Motor neuron (in vitro differentiated cells): ENCODE data around the gene SPRYD7. TPM values are rescaled to one million over a fixed set of nuclear protein-coding genes. Genes with fewer than 3 reads are reported as not detected.
"Not testable (repeated sequence)": the region's sequence is repeated elsewhere in the genome, so short reads cannot be mapped to it uniquely, and the experiment has no call there.

Source experiments
- ATAC-seq, 8 experiments: fragments of 200-7000 bp; cut with Tn5 transposase; replicated peaks in 6 of 8; 2 replicates each; pipeline ENCODE4 v1.8.0; 2021; ENCODE audit warnings: mild to moderate bottlenecking in 8 of 8, moderate library complexity in 8 of 8
- H3K27ac ChIP-seq, 2 donors: fragments of 250-450 bp; sonication (Bioruptor Pico); 2 replicates each; pipeline ENCODE4 v1.9.0; 2021; ENCODE audit warnings: antibody characterized with exemption in 2 of 2, mild to moderate bottlenecking in 2 of 2, moderate library complexity in 1 of 2
- H3K4me1 ChIP-seq, 2 donors: fragments of 250-450 bp; sonication (Bioruptor Pico); replicated peaks in 1 of 2; 2 replicates each; pipeline ENCODE4 v1.6.1; 2021; ENCODE audit warnings: antibody characterized with exemption in 2 of 2, mild to moderate bottlenecking in 2 of 2, moderate library complexity in 1 of 2
- H3K4me3 ChIP-seq, 5 donors: fragments of 250-450 bp; sonication (Bioruptor Pico); 2 replicates each; pipeline ENCODE4 v1.9.0; 2021; ENCODE audit warnings: antibody characterized with exemption in 5 of 5, mild to moderate bottlenecking in 5 of 5, moderate library complexity in 4 of 5
- WGBS, 10 experiments: fragments of 450-650 bp; shearing (Covaris generic); methylation state at CpG; one replicate each; pipeline ENCODE4 v1.0.0; 2022; 5-methylcytosine and 5-hydroxymethylcytosine counted together
- in situ Hi-C, 9 experiments: fragments of 400-800 bp; cut with MboI; loops; one replicate each; pipeline ENCODE4 v1.15.0; 2021; ENCODE audit warnings: low sequenced_read_pairs in 9 of 9, low pct_unique_long_range_greater_than_20kb in 2 of 9; ENCODE audit not compliant: unreplicated experiment in 9 of 9
- total RNA-seq, 8 experiments: library from RNA; unstranded; fragments of 300-600 nt; gene quantifications; 2 replicates each; pipeline versions ENCODE4 v1.2.3 to v1.2.4, GENCODE V29; 2022

Gene SPRYD7
- total RNA-seq, 8 experiments from 2014 or later = 5.4 to 21.2 (median 8.6) TPM

DNA sequence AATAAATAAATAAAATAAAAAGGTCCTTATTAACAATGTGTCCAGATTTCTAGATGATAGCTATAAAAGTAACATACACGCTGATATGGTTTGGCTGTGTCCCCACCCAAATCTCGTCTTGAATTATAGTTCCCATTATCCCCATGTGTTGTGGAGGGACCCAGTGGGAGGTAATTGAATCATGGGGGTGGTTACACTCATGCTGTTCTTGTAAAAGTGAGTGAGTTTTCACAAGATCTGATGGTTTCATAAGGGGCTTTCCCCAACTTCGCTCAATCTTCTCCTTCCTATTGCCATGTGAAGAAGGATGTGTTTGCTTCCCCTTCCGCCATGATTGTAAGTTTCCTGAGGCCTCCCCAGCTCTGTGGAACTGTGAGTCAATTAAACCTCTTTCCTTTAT lies 15.2 kb downstream of the SPRYD7 start:
- H3K27ac ChIP-seq, in situ Hi-C loops, H3K4me3 ChIP-seq, ATAC-seq, H3K4me1 ChIP-seq: not testable (repeated sequence)
- WGBS, 10 experiments = 93 to 100% (median 100%) methylated on average over 1 to 4 of the region's 4 CpGs

DNA sequence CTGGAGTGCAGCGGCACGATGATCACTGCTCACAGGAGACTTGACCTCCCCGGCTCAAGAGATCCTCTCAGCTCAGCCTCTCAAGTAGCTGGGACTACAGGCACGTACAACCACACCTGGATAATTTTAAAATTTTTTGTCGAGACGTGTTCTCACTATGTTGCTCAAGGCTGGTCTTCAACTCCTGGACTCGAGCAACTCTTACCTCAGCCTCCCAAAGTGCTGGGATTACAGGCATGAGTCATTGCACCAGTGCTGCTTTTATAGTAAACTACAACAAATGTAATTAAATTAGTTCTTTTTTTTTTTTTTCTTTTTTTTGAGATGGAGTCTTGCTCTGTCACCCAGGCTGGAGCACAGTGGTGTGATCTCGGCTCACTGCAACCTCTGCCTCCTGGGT lies 18.0 kb downstream of the SPRYD7 start:
- H3K4me3 ChIP-seq, H3K27ac ChIP-seq, H3K4me1 ChIP-seq, ATAC-seq, in situ Hi-C loops: not testable (repeated sequence)
- WGBS, 10 experiments = 93 to 100% (median 97%) methylated on average over 2 to 8 of the region's 8 CpGs; no CpG with 5 or more reads in 2 of the 10 experiments

DNA sequence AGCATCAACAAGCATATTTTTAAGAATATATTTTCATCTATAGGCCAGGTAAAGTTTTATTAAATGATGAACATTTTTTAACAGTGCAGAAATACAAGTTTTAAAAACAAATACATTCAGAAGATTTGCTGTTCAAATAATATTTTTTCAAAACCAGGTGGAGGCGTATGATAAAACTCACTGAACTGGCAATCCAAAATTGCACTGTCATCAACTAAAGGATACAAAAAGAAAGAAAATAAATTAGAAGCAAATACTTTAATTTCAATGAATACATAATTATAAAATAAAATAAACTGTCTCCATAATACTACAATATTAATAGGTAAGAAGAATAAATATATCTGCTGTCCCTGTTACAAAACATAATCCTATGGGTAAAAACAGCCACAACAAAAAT lies 21.2 kb downstream of the SPRYD7 start:
- in situ Hi-C loops = no loop called here
- Histone ChIP-seq H3K27ac (no peak overlapping the region), H3K4me1 (no peaks in the 10 kb centered on the region), H3K4me3 (no peak overlapping the region)
- WGBS, 10 experiments = 95 to 100% (median 100%) methylated on average over 1 of the region's 1 CpG
- no peak for ATAC-seq

DNA sequence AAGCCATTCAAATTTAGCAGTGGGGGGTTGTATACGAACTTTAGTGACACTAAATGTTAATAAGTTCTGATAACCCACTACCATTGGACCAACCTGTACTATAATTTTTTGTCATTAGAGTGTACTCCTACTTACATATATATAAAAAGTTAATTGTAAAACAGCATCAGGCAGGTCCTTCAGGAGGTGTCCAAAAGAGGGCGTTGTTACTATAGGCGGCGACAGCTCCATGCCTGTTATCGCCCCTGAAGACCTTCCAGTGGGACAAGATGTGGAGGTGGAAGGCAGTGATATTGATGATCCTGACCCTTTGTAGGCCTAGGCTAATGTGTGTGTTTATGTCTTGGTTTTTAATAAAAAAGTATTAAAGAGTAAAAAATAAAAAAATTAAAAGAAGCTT lies 27.5 kb downstream of the SPRYD7 start:
- WGBS, 10 experiments = 70 to 100% (median 89%) methylated on average over 1 to 5 of the region's 5 CpGs; no CpG with 5 or more reads in 1 of the 10 experiments
- H3K4me3 ChIP-seq = no peak overlapping the region
- H3K27ac ChIP-seq = no peak overlapping the region
- ATAC-seq = no peak
- H3K4me1 ChIP-seq = no peaks in the 10 kb centered on the region
- in situ Hi-C loops = no loop called here

DNA sequence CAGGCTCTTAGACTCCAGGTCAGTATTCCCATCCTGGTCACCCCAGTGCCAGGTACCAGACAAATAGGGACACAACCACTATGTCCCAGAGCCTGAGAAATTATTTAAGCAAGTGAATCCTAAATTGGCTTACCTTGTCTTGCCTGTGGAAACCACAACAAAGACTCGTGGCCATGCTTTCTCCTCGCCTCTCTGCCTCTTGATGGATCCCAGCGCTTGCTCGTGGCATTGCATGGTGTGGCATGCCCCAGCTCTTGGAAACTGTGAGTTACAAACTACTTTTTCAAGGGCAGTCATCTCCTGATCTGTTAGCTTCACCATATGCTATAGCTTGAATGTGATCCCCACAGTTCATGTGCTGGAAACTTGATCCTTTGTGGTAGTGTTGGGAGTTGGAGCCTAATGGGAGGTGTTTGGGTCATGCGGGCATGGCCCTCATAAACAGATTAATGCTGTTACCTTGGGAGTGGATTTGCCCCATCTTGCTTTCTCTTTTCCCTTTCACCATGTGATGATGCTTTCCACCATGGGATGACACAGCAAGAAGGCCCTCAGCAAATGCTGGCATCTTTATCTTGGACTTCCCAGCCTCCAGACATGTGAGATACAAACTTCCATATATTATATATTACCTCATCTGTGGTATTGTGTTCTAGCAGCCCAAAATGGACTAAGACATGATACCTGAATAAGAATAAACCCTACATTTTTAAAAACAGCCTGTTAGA lies 31.2 kb downstream of the SPRYD7 start:
- peak in 1 of 8 experiments; percentile 37 for ATAC-seq
- H3K4me3 ChIP-seq = no peak overlapping the region
- H3K27ac ChIP-seq = no peak overlapping the region
- in situ Hi-C loops = no loop called here
- H3K4me1 ChIP-seq = no peaks in the 10 kb centered on the region
- WGBS, 10 experiments = 40 to 100% (median 97%) methylated on average over 1 to 4 of the region's 5 CpGs; no CpG with 5 or more reads in 2 of the 10 experiments

DNA sequence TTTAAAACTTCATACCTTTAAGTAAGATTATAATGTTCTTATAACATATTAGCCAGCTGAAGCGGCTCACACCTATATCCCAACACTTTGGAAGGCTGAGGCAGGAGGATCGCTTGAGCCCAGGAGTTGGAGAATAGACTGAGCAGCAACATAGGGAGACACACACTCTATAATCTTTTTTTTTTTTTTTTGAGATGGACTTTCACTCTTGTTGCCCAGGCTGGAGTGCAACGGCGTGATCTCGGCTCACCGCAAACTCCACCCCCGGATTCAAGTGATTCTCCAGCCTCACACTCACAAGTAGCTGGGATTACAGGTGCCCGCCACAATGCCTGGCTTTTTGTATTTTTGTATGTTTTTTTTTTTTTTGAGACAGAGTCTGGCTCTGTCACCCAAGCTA lies 37.3 kb downstream of the SPRYD7 start:
- 76 to 100% (median 97%) methylated on average over 1 to 8 of the region's 8 CpGs for WGBS, 10 experiments
- no peak overlapping the region for H3K27ac ChIP-seq
- ATAC-seq = no peak
- no peak overlapping the region for H3K4me3 ChIP-seq
- in situ Hi-C loops = no loop called here
- H3K4me1 ChIP-seq = no peaks in the 10 kb centered on the region

DNA sequence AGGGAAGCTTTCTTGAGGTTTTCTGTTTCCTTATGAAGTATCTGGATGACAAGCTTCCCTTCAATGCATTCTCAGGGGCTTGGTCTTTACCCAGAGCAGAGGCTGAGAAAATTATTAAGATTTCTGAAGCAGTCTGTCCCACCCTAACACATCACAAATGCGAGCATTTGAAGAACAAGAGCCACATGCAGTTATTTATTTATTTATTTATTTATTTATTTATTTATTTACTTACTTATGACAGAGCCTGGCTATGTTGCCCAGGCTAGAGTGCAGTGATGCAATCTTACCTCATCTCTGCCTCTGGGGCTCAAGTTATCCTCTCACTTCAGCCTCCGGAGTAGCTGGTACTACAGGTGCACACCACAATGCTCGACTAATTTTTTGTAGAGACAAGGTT lies 38.4 kb downstream of the SPRYD7 start:
- WGBS, 10 experiments = 0 to 87% (median 72%) methylated on average over 1 to 3 of the region's 3 CpGs; no CpG with 5 or more reads in 1 of the 10 experiments
- in situ Hi-C loops = no loop called here
- no peak for ATAC-seq
- H3K4me1 ChIP-seq = no peaks in the 10 kb centered on the region
- H3K27ac ChIP-seq = no peak overlapping the region
- no peak overlapping the region for H3K4me3 ChIP-seq

DNA sequence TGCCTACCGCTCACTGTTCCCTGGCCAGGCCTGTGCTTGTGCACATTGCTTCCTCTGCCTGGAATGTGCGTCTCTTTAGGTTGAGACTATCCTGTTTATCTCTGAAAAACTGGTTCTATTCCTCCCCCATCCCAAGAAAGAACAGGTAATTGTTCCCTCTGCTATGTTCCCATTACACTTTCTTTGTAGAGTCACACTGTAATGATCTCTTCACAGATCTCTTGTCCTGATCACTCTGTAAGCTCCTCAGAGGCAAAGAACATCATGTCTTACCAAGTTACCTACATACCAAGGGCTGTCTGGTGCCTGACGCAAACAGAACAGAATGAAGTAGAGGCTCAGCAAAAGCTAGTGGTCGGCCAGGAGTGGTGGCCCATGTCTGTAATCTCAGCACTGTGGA lies 40.3 kb downstream of the SPRYD7 start:
- in situ Hi-C loops = no loop called here
- H3K27ac ChIP-seq = no peak overlapping the region
- 62 to 100% (median 96%) methylated on average over 1 to 4 of the region's 4 CpGs; no CpG with 5 or more reads in 1 of the 10 experiments for WGBS, 10 experiments
- no peak for ATAC-seq
- H3K4me3 ChIP-seq = no peak overlapping the region
- no peaks in the 10 kb centered on the region for H3K4me1 ChIP-seq

DNA sequence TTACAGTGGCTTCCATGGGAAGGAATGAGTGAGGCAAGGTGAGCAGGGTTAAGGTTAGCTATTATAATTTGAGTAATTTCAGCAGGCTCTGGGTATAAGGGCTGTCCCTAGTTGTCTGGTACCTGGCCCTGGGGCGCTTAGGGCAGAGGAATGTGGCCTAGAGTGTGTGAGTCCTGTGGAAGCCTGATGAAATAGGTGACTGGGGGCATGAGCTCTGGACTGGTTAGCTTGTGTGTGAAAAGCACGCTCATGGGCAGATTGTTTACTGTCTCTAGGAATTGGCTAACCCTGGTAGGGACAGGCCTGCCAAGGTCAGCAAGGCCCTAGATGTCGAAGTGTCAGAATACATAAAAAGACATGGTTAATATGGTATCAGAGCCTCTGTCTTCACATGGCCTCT lies 42.5 kb downstream of the SPRYD7 start:
- no peak for ATAC-seq
- in situ Hi-C loops = no loop called here
- Histone ChIP-seq H3K4me3 (no peak overlapping the region), H3K27ac (no peak overlapping the region), H3K4me1 (no peaks in the 10 kb centered on the region)
- 40 to 100% (median 88%) methylated on average over 1 to 3 of the region's 3 CpGs; no CpG with 5 or more reads in 5 of the 10 experiments for WGBS, 10 experiments

DNA sequence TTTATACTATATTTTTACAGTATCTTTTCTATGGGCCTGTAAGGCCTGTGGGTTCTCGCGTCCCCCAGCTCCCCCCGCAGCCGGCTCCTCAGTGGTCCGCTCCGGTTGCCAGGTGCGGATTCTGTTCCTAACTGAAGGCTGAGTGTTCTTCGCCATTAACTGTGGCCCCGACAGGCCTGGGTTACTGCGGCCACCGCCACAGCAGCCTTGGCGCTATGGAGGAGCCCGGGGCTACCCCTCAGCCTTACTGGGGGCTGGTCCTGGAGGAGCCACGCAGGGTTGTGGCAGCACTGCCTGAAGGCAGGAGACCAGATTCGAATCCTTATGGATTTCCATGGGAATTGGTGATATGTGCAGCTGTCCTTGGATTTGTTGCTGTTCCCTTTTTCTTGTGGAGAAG lies 45.8 kb downstream of the SPRYD7 start:
- in situ Hi-C loops = no loop called here
- no peak for ATAC-seq
- 50 to 100% (median 96%) methylated on average over 1 to 15 of the region's 15 CpGs; no CpG with 5 or more reads in 6 of the 10 experiments for WGBS, 10 experiments

DNA sequence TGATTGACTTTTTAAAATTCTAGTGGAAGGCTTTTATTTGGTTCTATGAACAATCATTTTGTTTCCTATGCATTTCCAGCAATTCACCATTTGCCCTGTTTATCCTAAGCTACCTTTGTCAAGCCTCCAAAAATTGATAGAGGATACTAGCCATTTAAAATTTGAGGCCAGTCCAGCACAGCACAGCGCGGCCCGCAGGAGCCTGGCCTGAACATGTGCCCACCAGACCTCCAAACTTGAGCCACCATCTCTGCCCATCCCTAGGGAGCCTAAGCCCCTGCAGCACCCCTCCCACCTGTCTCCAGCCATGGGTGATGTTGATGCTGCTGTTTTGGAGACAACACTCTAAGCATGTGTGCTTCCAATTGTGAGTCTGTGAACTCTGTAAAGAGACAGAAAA lies 57.5 kb downstream of the SPRYD7 start:
- in situ Hi-C loops = no loop called here
- no peak for ATAC-seq
- no peaks in the 10 kb centered on the region for H3K4me1 ChIP-seq
- WGBS, 10 experiments = 96 to 100% (median 100%) methylated on average over 1 to 3 of the region's 3 CpGs; no CpG with 5 or more reads in 5 of the 10 experiments
- no peak overlapping the region for H3K4me3 ChIP-seq
- no peak overlapping the region for H3K27ac ChIP-seq

More for the DNA sequence above, 45.8 kb downstream of the SPRYD7 start:
- Histone ChIP-seq H3K4me3 (no peak overlapping the region), H3K4me1 (no peaks in the 10 kb centered on the region), H3K27ac (no peak overlapping the region)

DNA sequence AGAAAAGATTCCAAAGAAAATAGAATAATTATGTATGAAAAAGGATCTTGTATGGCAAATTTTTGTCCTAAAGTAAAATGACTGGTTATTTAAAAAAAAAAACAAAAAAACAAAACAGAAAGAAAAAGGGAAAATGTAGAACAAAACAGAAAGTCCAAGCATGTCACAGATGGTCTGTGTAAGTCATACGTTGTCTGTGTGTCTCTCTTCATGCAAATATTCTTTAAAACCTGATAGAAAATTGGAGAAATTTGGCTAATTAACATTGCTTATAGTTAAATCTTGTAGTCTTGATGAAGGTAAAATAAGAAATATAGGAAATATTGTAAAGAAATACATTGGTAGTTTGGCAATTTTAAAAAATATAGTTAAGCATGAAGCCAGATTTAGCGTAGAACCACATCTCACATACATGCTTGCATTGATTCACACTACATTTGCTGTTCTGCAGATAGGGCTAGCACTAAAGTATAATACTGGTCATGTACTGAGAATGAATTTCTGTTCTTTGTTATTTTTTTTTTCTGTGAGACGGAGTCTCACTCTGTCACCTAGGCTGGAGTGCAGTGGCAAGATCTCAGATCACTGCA lies 58.4 kb downstream of the SPRYD7 start:
- 30 to 91% (median 83%) methylated on average over 1 to 3 of the region's 3 CpGs; no CpG with 5 or more reads in 1 of the 10 experiments for WGBS, 10 experiments

DNA sequence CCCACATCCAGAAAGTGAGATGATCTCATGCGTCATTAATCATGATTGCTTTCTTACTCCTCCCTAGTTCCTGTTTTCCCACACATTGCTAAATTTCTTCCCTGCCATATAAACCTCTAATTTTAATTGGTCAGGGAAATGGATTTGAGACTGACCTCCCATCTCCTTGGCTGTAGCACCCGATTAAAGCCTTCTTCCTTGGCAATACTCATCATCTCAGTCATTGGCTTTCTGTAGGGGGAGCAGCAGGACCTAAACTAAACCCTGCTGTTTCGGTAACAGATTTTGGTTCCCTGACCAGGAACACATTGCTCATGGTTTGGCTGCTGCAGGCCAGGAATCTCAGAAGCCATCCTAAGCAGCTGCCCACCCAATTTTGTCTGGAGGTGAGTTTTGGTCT lies 61.7 kb downstream of the SPRYD7 start:
- 41 to 100% (median 82%) methylated on average over 1 to 3 of the region's 3 CpGs; no CpG with 5 or more reads in 2 of the 10 experiments for WGBS, 10 experiments
- H3K27ac ChIP-seq = no peak overlapping the region
- in situ Hi-C loops = no loop called here
- H3K4me1 ChIP-seq = no peaks in the 10 kb centered on the region
- ATAC-seq = no peak
- no peak overlapping the region for H3K4me3 ChIP-seq

More for the DNA sequence above, 58.4 kb downstream of the SPRYD7 start:
- no peak for ATAC-seq
- Histone ChIP-seq H3K4me1 (no peaks in the 10 kb centered on the region), H3K4me3 (no peak overlapping the region), H3K27ac (no peak overlapping the region)
- in situ Hi-C loops = no loop called here
